ENCODE results near the gene ERI2. TPM values are rescaled to one million over a fixed set of nuclear protein-coding genes. Genes with fewer than 3 reads are reported as not detected.

Gene ERI2
- total and polyA plus RNA-seq, 2 of the 13 experiments (the other 11 are each of a cell fraction or from before 2014, with no cell fraction given) = 17.4 to 41.3 TPM

GRCh38 chr16:20806168-20807050, at the start of gene ERI2, which contains the start of gene REXO5 (continued):
- TF ChIP-seq HMG20A (CRISPR knock-in tag; IDR thresholded peaks at IDR 0.05; ENCODE audit: borderline replicate concordance) (no peak), ZEB1 (IDR thresholded peaks at IDR 0.05; ENCODE audit: insufficient replicate concordance, low read depth) (no peak), ZNF678 (CRISPR knock-in tag; IDR thresholded peaks at IDR 0.05) (peak; percentile 86; the same call in 1 of the 2 replicates), ZNF558 (CRISPR knock-in tag; IDR thresholded peaks at IDR 0.05; ENCODE audit: borderline replicate concordance) (peak; percentile 88; the same call in 1 of the 2 replicates), NCOA2 (CRISPR knock-in tag; IDR thresholded peaks at IDR 0.05) (peak; percentile 75), KMT2A (CRISPR knock-in tag; IDR thresholded peaks at IDR 0.05) (peak; percentile 99), SIX4 (CRISPR knock-in tag; IDR thresholded peaks at IDR 0.05) (no peak; the same call in 1 of the 2 replicates), SETDB1 (CRISPR knock-in tag; IDR thresholded peaks at IDR 0.05; ENCODE audit: borderline replicate concordance) (no peak), SMARCE1 (IDR thresholded peaks at IDR 0.05; ENCODE audit: borderline replicate concordance) (no peak), ZFP82 (CRISPR knock-in tag; IDR thresholded peaks at IDR 0.05; ENCODE audit: borderline replicate concordance) (peak; percentile 96), NRL (CRISPR knock-in tag; IDR thresholded peaks at IDR 0.05; ENCODE audit: borderline replicate concordance) (peak; percentile 80), MAFK (conservative IDR thresholded peaks at IDR 0.05 in 1 of 2, IDR thresholded peaks at IDR 0.05 in 1 of 2; ENCODE audit: low read length in 2 of 2) (no peak), ZNF383 (CRISPR knock-in tag; IDR thresholded peaks at IDR 0.05; ENCODE audit: borderline replicate concordance) (no peak; the same call in 1 of the 2 replicates), PCBP1 (IDR thresholded peaks at IDR 0.05; ENCODE audit: borderline replicate concordance, low read depth, low read length) (peak; percentile 97), ARID3A (IDR thresholded peaks at IDR 0.05; ENCODE audit: low read depth, low read length) (0 out of 2 replicates have a peak, but pooled peaks have one; percentile 6), MTF1 (CRISPR knock-in tag; IDR thresholded peaks at IDR 0.05) (no peak), ZSCAN12 (CRISPR knock-in tag; IDR thresholded peaks at IDR 0.05) (peak; percentile 79; the same call in 1 of the 2 replicates), ZNF496 (CRISPR knock-in tag; IDR thresholded peaks at IDR 0.05; ENCODE audit: insufficient replicate concordance) (no peak), ZNF256 (CRISPR knock-in tag; conservative IDR thresholded peaks at IDR 0.05) (peak; percentile 80), PRDM10 (CRISPR knock-in tag; IDR thresholded peaks at IDR 0.05; ENCODE audit: low read depth) (peak; percentile 89), ZSCAN22 (CRISPR knock-in tag; IDR thresholded peaks at IDR 0.05) (peak; percentile 86)

Measured in HepG2 (cell line).